BE2C (cell line): ENCODE data around the gene KAZALD1.

Experiments
- DNase-seq: peaks from one replicate; pipeline ENCODE4 v3.0.0-alpha.2; 2020
- H3K27me3 ChIP-seq: fragments of 250-450 bp; sonication (Bioruptor Pico); 2 replicates; pipeline ENCODE4 v1.5.1; 2020; ENCODE audit warnings: mild to moderate bottlenecking
- H3K36me3 ChIP-seq: fragments of 250-450 bp; sonication (Bioruptor Pico); 2 replicates; pipeline ENCODE4 v1.5.1; 2020; ENCODE audit warnings: mild to moderate bottlenecking
- H3K4me1 ChIP-seq: fragments of 250-450 bp; sonication (Bioruptor Pico); 2 replicates; pipeline ENCODE4 v1.5.1; 2020
- H3K4me3 ChIP-seq: 2 replicates; pipeline ENCODE4 v1.5.1; 2011; ENCODE audit warnings: low read depth, low read length
- H3K9me3 ChIP-seq: fragments of 250-450 bp; sonication (Bioruptor Pico); 2 replicates; pipeline ENCODE4 v1.5.1; 2020
- CTCF ChIP-seq: IDR thresholded peaks from 2 replicates; pipeline ENCODE4 v1.5.1; 2012; ENCODE audit warnings: mild to moderate bottlenecking, low read depth, low read length

KAZALD1 gene

GRCh38 chr10:101087965-101088364 lies 26.2 kb downstream of the KAZALD1 start:
- TF ChIP-seq CTCF, result no peak
- DNase-seq, result peak; percentile 35
- Histone ChIP-seq H3K27me3 (no peaks in the 10 kb centered on the region), H3K9me3 (no peaks in the 10 kb centered on the region), H3K4me3 (peak overlapping the region; percentile 35), H3K36me3 (no peaks in the 10 kb centered on the region), H3K4me1 (peaks cover 16% of the 10 kb centered on the region)

DNA sequence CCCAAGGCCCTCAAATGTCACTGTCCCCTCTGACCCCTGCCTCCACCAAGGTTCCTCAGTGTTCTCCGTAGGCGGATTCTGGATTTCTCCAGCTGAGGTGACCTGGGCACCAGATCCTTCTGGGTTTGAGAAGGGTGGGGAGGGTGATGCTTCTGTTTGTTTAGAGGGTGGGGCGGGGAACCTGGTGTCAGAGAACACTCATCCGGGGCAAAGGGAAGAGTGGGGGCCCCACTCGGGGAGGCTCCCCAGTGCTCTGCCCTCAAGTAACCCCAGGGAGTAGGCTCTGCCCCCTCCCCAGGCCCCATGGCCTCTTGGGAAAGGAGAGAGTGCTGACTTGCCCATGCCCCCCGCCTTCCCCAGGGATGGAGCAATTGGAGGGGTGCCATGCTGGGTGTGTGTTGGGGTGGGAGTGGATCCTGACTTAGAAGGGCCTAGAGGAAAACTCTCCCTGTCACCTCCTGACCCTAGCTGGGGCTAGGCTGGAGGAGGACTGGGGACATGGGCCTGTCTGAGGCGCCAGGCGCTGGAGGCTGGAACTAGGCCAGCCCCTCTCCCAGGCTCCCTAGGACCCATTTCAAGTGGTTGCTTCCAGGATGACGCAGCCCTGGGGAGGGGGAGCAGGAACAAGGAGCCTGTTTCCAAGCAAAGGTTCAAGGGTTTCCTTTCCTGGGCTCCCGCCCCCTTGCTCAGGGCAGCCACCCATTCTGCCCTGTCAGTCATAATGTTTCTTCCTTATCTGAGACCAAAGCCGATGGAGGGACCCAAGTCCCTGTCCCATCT lies 27.9 kb downstream of the KAZALD1 start:
- Histone ChIP-seq H3K9me3 (no peaks in the 10 kb centered on the region), H3K4me1 (peaks cover 16% of the 10 kb centered on the region), H3K4me3 (no peak overlapping the region), H3K36me3 (no peaks in the 10 kb centered on the region), H3K27me3 (no peaks in the 10 kb centered on the region)
- DNase-seq, result no peak
- no peak for TF ChIP-seq CTCF

DNA sequence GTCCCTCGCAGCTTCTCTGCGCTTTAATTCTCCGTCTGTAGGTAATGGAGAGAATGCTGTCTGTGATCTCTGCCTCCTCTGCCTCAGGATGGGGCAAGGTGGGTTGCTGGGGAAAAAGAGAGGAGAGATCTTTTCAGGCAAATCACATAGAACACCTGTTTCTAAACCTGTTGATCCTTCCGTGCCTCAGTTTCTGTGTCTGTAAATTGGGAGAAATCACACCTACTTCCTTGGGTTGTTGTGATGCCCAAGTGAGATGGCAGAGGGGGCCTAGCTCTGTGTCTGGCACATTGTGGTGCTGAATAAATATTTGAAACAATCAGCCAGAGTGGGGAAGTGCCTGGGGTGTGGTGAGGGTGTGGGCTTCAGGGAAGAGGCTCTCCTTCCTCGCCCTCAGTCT lies 28.8 kb downstream of the KAZALD1 start:
- no peak for DNase-seq
- Histone ChIP-seq H3K36me3 (no peaks in the 10 kb centered on the region), H3K9me3 (no peaks in the 10 kb centered on the region), H3K4me1 (peaks cover 18% of the 10 kb centered on the region), H3K27me3 (no peaks in the 10 kb centered on the region), H3K4me3 (no peak overlapping the region)
- TF ChIP-seq CTCF, result no peak

DNA sequence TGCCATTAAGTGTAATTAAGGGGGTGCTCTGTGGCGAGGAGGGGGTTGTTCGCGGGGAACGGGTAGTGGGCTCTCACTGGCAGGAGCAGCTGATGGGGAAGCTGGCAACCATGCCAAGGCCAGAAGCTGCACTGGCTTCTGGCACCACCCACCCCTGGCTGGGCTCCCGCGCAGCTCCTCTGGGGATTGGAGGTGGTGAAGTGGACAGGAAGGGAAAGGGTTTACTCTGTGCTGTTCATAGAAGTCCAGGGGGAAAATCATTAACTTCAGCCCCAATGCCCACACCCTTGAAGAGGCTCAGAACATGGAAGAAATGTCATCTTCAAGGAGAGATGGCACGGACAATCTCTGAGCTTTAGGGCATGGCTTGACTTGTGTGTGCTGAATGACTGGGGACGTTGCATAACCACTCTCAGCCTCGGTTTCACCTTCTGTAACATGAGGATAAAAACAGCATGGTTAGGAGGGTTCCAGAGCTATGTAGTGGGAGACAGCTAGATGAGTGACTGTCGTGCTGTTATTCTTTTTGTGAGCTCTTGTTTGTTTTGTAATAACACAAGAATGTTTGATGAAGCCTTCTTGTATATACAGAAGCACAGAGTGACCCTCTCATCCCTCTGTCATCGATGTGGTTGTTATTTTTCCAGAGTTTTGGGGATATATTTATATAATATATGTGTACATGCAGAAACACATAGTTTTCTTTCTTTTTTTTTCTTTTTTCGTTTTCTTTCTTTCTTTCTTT lies 29.9 kb downstream of the KAZALD1 start:
- no peak for TF ChIP-seq CTCF
- Histone ChIP-seq H3K36me3 (no peaks in the 10 kb centered on the region), H3K27me3 (no peaks in the 10 kb centered on the region), H3K4me1 (peaks cover 13% of the 10 kb centered on the region), H3K4me3 (no peak overlapping the region), H3K9me3 (no peaks in the 10 kb centered on the region)
- DNase-seq, result peak; percentile 39

GRCh38 chr10:101092881-101093354 lies 31.1 kb downstream of the KAZALD1 start:
- DNase-seq, result no peak
- Histone ChIP-seq H3K27me3 (no peaks in the 10 kb centered on the region), H3K4me3 (no peak overlapping the region), H3K36me3 (no peaks in the 10 kb centered on the region), H3K9me3 (no peaks in the 10 kb centered on the region), H3K4me1 (peaks cover 11% of the 10 kb centered on the region)
- no peak for TF ChIP-seq CTCF
